ENCODE measurements around the gene KIF1A. TPM values are rescaled to one million over a fixed set of nuclear protein-coding genes. Genes with fewer than 3 reads are reported as not detected.

The KIF1A gene
- total RNA-seq, 1 experiment from 2014 or later, result 279 TPM

GRCh38 chr2:240864475-240864874 is 44.5 kb upstream of the KIF1A start:
- Mint-ChIP-seq H3K36me3 (no peaks in the 10 kb centered on the region), H3K27me3 (ENCODE audit: low read depth) (no peaks in the 10 kb centered on the region; the same call in 1 of the 2 replicates), H3K27ac (no peak overlapping the region), H3K9me3 (no peaks in the 10 kb centered on the region), H3K4me3 (no peak overlapping the region), H3K4me1 (no peaks in the 10 kb centered on the region)
- ChIA-PET POLR2A (no interaction called here), CTCF (interaction anchor here (0.7 to 1.8 kb wide), 2 partner anchors 50 to 606 kb away, joined by 3 to 7 read pairs; no protein-coding TSS in a partner anchor)
- TF ChIP-seq ZNF219 (CRISPR knock-in tag; IDR thresholded peaks at IDR 0.05; ENCODE audit: borderline replicate concordance) (no peak), ATF6 (CRISPR knock-in tag; IDR thresholded peaks at IDR 0.05) (no peak), NR3C1 (CRISPR knock-in tag; conservative IDR thresholded peaks at IDR 0.05; ENCODE audit: low read depth) (no peak), NR2C2 (CRISPR knock-in tag; IDR thresholded peaks at IDR 0.05) (no peak), E2F5 (CRISPR knock-in tag; IDR thresholded peaks at IDR 0.05) (no peak), SOX15 (CRISPR knock-in tag; IDR thresholded peaks at IDR 0.05) (no peak), ZNF416 (CRISPR knock-in tag; IDR thresholded peaks at IDR 0.05) (no peak), CREB1 (CRISPR knock-in tag; IDR thresholded peaks at IDR 0.05) (no peak), ERG (CRISPR knock-in tag; IDR thresholded peaks at IDR 0.05) (no peak), ZNF396 (CRISPR knock-in tag; IDR thresholded peaks at IDR 0.05; ENCODE audit: borderline replicate concordance) (no peak)
- TF ChIP-seq, protein P1, sequence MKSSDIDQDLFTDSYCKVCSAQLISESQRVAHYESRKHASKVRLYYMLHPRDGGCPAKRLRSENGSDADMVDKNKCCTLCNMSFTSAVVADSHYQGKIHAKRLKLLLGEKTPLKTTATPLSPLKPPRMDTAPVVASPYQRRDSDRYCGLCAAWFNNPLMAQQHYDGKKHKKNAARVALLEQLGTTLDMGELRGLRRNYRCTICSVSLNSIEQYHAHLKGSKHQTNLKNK (CRISPR knock-in tag; IDR thresholded peaks at IDR 0.05), result no peak
- ATAC-seq (no peak), DNase-seq (ENCODE audit: low spot score) (no peak)

DNA sequence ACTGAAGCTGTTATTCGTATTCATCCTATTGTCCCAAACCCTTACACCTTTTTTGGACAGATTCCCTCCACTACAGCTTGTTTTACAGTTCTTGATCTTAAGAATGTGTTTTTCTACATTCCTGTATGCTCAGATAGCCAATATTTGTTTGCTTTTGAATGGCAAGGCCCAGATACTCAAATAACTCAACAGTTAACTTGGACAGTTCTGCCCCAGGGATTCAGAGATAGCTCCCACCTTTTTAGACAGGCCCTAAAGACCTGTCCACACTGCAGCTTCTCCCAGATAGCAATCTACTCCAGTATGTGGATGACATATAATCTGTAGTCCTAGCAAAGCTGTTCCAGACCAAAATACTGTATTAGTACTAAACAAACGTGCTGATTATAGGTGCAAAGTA is 41.5 kb upstream of the KIF1A start:
- POLR2A ChIA-PET, result interaction anchor here (0.5 kb wide), 1 partner anchor 626 kb away, joined by 7 read pairs; no protein-coding TSS in a partner anchor
- Mint-ChIP-seq H3K27me3 (ENCODE audit: low read depth) (no peaks in the 10 kb centered on the region; the same call in 1 of the 2 replicates), H3K36me3 (no peaks in the 10 kb centered on the region), H3K27ac (no peak overlapping the region), H3K4me1 (no peaks in the 10 kb centered on the region), H3K4me3 (no peak overlapping the region), H3K9me3 (no peaks in the 10 kb centered on the region)
- ATAC-seq (no peak), DNase-seq (ENCODE audit: low spot score) (no peak)
- CTCF ChIA-PET, result interaction anchor here (2.5 kb wide), 1 partner anchor 10 kb away, joined by 16 read pairs; no protein-coding TSS in a partner anchor
- TF ChIP-seq AFF4 (CRISPR knock-in tag; IDR thresholded peaks at IDR 0.05; ENCODE audit: borderline replicate concordance), result no peak
- TF ChIP-seq PREB (CRISPR knock-in tag; IDR thresholded peaks at IDR 0.05; ENCODE audit: borderline replicate concordance), result no peak
- no peak for TF ChIP-seq ZNF423 (CRISPR knock-in tag; IDR thresholded peaks at IDR 0.05)
- TF ChIP-seq, protein P1 (CRISPR knock-in tag; IDR thresholded peaks at IDR 0.05), result no peak
- no peak for TF ChIP-seq EMX1 (CRISPR knock-in tag; IDR thresholded peaks at IDR 0.05)
- TF ChIP-seq NR3C1 (CRISPR knock-in tag; conservative IDR thresholded peaks at IDR 0.05; ENCODE audit: low read depth), result no peak
- no peak for TF ChIP-seq SOX15 (CRISPR knock-in tag; IDR thresholded peaks at IDR 0.05)
- no peak for TF ChIP-seq ZNF263 (CRISPR knock-in tag; IDR thresholded peaks at IDR 0.05; ENCODE audit: low read depth)
- no peak for TF ChIP-seq FOXJ3 (CRISPR knock-in tag; IDR thresholded peaks at IDR 0.05; ENCODE audit: borderline replicate concordance)
- no peak for TF ChIP-seq GTF2I (CRISPR knock-in tag; conservative IDR thresholded peaks at IDR 0.05)
- TF ChIP-seq SMAD3 (CRISPR knock-in tag; IDR thresholded peaks at IDR 0.05; ENCODE audit: borderline replicate concordance), result no peak
- TF ChIP-seq, protein P2, sequence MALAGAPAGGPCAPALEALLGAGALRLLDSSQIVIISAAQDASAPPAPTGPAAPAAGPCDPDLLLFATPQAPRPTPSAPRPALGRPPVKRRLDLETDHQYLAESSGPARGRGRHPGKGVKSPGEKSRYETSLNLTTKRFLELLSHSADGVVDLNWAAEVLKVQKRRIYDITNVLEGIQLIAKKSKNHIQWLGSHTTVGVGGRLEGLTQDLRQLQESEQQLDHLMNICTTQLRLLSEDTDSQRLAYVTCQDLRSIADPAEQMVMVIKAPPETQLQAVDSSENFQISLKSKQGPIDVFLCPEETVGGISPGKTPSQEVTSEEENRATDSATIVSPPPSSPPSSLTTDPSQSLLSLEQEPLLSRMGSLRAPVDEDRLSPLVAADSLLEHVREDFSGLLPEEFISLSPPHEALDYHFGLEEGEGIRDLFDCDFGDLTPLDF (CRISPR knock-in tag; IDR thresholded peaks at IDR 0.05), result no peak
- no peak for TF ChIP-seq ATF6 (CRISPR knock-in tag; IDR thresholded peaks at IDR 0.05)
- no peak for TF ChIP-seq ESRRA (CRISPR knock-in tag; IDR thresholded peaks at IDR 0.05; ENCODE audit: borderline replicate concordance)
